Naive B cell (primary cell): Measurements from ENCODE around the gene SLIT1. TPM values are rescaled to one million over a fixed set of nuclear protein-coding genes. Genes with fewer than 3 reads are reported as not detected.
"Not testable (repeated sequence)": the region's sequence is repeated elsewhere in the genome, so short reads cannot be mapped to it uniquely, and the experiment has no call there.

ENCODE experiments used
- ATAC-seq, 2 donors: fragments of 150-1000 bp; cut with Tn5 transposase; 2 replicates each; pipeline ENCODE4 v1.10.0; 2021; ENCODE audit warnings: low read depth in 2 of 2, mild to moderate bottlenecking in 2 of 2, moderate library complexity in 2 of 2
- DNase-seq: peaks from one replicate; pipeline ENCODE4 v3.0.0; 2022
- H3K27ac Mint-ChIP-seq, 6 donors: one replicate each; pipeline ENCODE4 v1.8.0; 2020 to 2022; ENCODE audit warnings: mild to moderate bottlenecking in 6 of 6, mixed read lengths in 6 of 6, moderate library complexity in 5 of 6, inconsistent platforms in 2 of 6
- H3K27me3 Mint-ChIP-seq, 3 donors: one replicate each; pipeline ENCODE4 v1.8.0; 2021 to 2022; ENCODE audit warnings: mixed read lengths in 3 of 3, mild to moderate bottlenecking in 1 of 3
- H3K36me3 Mint-ChIP-seq, 2 donors: one replicate each; pipeline ENCODE4 v1.8.0; 2020 to 2022; ENCODE audit warnings: mixed read lengths in 2 of 2, inconsistent platforms in 1 of 2, mild to moderate bottlenecking in 1 of 2
- H3K4me1 Mint-ChIP-seq, 3 donors: one replicate each; pipeline ENCODE4 v1.8.0; 2020 to 2022; ENCODE audit warnings: mixed read lengths in 3 of 3, inconsistent platforms in 1 of 3, mild to moderate bottlenecking in 1 of 3, moderate library complexity in 1 of 3
- H3K4me3 Mint-ChIP-seq, 8 donors: one replicate each; pipeline ENCODE4 v1.8.0; 2020 to 2022; ENCODE audit warnings: mild to moderate bottlenecking in 8 of 8, mixed read lengths in 8 of 8, moderate library complexity in 8 of 8, inconsistent platforms in 2 of 8
- H3K9me3 Mint-ChIP-seq, 7 donors: one replicate each; pipeline ENCODE4 v1.8.0; 2020 to 2022; ENCODE audit warnings: mixed read lengths in 7 of 7, mild to moderate bottlenecking in 5 of 7, inconsistent platforms in 2 of 7, moderate library complexity in 1 of 7
- polyA plus RNA-seq, 6 donors: library from polyadenylated mRNA; unstranded; fragments of 300-500 nt; fragmentation: Illumina TruSeq; gene quantifications; one replicate each; pipeline ENCODE4 v1.2.3, GENCODE V29; 2021; ENCODE audit warnings: low read depth in 6 of 6

The SLIT1 gene
- polyA plus RNA-seq, 6 donors from 2014 or later, result 0.07 to 0.08 TPM; not detected in 4

DNA sequence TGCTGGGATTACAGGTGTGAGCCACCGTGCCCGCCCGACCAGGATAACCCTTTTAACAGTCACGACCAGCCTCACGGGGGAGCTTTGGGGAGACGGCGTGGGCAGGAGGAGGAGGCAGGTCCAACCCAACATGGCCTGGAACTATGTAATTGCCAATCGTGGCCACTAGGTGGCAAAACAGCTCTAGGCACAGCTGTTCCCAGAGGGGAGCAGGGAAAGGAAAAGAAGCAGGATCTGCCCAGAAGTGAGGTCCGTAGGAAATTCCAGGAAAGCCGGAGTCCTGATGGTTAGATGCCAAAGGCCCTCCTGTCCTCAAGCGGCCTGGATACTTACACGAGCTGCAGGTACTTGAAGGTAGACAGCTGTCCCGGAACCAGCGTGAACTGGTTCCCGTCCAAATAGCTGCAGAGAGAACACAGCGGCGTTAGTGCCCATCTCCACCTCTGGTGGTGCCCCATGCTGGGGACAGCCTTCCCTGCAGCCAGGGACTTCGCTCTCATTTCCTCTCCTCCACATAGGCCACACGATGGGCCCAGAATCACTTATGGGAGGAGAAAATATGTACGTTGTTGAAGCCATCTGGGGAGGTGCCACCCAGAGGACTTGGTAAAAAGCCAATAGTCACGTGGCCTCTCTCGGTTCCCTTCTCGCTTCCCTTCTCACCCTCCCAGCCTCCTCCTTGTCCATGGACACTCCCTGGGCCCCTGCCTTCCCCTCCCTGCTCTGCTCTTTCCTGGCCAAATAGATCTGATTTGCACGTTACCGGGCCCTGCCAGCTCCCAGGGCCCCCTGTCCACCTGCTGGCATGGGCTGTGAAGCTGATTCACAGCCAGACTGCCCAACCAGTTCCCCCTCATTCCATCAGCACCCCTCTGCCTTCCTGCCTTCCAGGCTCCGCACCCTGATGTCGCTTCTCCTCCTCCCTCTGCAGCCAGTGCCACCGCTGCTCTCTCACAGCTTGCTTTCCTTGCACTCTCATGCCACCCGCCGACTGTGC, 148.1 kb downstream of the SLIT1 start:
- Mint-ChIP-seq H3K36me3 (no peaks in the 10 kb centered on the region), H3K9me3 (no peaks in the 10 kb centered on the region), H3K27ac (peak overlapping the region in 5 of 6 donors; percentile 1 to 42 (median 19)), H3K4me3 (peak overlapping the region; percentile 59 to 91 (median 84)), H3K4me1 (peaks cover 16 to 18% (median 17%) of the 10 kb centered on the region in 3 donors), H3K27me3 (peaks cover 5 to 21% (median 18%) of the 10 kb centered on the region in 3 donors)
- peak; percentile 60 for DNase-seq
- ATAC-seq, result peak; percentile 81 to 87

DNA sequence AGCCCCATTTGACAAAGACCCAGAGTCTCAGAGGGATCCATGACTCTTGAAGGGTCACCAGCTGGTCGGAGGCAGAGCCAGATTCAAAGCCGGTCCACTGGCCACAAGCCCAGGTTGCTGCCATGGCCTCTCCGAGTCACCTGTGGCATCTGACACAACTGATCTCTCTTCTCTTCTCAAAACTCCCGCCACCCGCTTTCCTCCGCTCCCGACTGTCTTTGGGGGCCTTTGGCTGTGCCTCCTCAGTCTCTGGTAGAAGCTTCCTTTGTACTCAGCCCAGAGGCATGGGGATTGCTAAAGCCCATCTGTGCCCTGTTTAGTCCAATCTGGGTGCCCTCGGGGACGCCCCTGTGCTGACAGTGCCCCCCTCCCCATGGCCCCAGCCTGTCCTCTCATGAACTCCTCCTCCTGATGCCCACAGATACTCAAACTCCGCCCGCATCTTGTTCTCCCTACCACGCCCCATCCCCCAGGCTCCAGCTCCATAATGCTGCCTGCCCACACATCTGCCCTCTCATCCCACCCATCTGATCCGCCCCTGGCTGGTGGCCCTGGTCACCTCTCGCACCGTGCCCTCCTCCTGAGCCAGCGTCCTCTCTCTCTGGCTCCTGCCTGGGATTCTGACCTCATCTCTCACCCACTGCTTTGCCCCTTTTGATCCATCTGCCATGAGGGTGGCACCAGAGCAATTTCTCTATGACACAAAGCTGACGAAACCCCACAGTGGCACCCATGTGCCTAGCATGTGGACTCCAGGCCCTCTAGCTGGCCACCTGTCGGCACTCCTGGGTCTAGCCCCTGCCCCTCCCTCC, 150.6 kb downstream of the SLIT1 start:
- DNase-seq (no peak), ATAC-seq (no peak)
- Mint-ChIP-seq H3K27me3 (peaks cover 12 to 21% (median 18%) of the 10 kb centered on the region in 3 donors), H3K27ac (peak overlapping the region in 2 of 6 donors; percentile 2 to 26), H3K4me1 (peaks cover 16 to 18% (median 17%) of the 10 kb centered on the region in 3 donors), H3K36me3 (no peaks in the 10 kb centered on the region), H3K9me3 (no peaks in the 10 kb centered on the region), H3K4me3 (peak overlapping the region in 1 of 8 donors; percentile 57)

DNA sequence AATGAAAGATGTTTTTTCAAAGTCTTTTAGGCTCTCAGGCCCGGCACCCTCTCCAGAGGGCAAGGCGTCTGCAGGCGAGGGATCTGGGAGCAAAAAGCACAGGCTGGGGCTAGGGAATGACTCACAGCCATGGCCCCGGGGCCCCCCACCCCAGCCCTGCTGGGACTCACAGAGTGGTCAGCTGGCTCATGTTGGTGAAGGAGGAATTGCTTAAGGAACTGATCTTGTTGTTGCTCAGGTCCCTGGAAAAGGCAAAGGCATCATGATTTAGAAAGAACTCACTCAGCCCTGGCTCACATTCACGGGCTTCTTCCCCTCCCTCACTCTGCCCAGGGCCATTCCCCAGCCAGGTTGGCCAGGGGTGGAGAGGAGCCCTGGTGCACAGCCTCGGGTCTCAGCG, 151.5 kb downstream of the SLIT1 start:
- DNase-seq (no peak), ATAC-seq (no peak)
- H3K27ac Mint-ChIP-seq, result no peak overlapping the region
- no peaks in the 10 kb centered on the region for H3K36me3 Mint-ChIP-seq
- no peaks in the 10 kb centered on the region for H3K9me3 Mint-ChIP-seq
- peaks cover 16 to 18% (median 17%) of the 10 kb centered on the region in 3 donors for H3K4me1 Mint-ChIP-seq
- H3K27me3 Mint-ChIP-seq, result peaks cover 17 to 21% (median 18%) of the 10 kb centered on the region in 3 donors
- H3K4me3 Mint-ChIP-seq, result no peak overlapping the region

DNA sequence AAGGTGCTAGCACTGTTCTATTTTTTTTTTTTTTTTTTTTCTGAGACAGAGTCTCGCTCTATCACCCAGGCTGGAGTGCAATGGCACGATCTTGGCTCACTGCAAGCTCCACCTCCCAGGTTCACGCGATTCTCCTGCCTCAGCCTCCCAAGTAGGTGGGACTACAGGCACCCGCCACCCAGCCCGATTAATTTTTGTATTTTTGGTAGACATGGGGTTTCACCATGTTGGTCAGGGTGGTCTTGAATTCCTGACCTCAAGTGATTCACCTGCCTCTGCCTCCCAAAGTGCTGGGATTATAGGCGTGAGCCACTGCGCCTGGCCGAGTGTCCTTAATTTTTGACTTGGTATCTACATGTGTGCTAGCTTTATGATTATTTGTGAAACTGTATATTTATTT, 151.9 kb downstream of the SLIT1 start:
- Mint-ChIP-seq H3K4me1 (peaks cover 16 to 18% (median 17%) of the 10 kb centered on the region in 3 donors), H3K27me3 (peaks cover 19 to 21% (median 19%) of the 10 kb centered on the region in 3 donors)
- not testable (repeated sequence) for H3K4me3 Mint-ChIP-seq, H3K27ac Mint-ChIP-seq, DNase-seq, H3K9me3 Mint-ChIP-seq, H3K36me3 Mint-ChIP-seq, ATAC-seq

DNA sequence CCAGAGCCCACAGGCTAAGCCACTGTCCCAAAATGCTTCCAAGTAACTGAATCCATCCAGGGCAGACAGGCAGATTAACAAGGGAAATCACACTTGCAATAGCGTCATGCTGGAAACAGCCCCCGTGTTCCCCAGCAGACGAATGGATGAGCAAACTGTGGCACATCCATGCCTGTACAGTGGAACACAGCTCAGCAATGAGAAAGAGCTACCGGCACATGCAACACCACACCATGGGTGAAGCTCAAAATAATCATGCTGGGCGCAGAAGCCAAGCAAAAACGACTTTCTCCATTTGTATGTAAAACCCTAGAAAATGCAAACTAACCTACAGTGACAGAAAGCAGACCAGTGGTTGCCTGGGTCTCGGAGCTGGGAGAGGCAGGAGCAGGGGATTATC, 153.1 kb downstream of the SLIT1 start:
- peaks cover 25 to 29% (median 26%) of the 10 kb centered on the region in 3 donors for H3K27me3 Mint-ChIP-seq
- H3K4me1 Mint-ChIP-seq, result peaks cover 9 to 10% (median 9%) of the 10 kb centered on the region in 3 donors
- no peak overlapping the region for H3K27ac Mint-ChIP-seq
- no peak overlapping the region for H3K4me3 Mint-ChIP-seq
- H3K36me3 Mint-ChIP-seq, result no peaks in the 10 kb centered on the region
- no peaks in the 10 kb centered on the region for H3K9me3 Mint-ChIP-seq
- ATAC-seq (no peak), DNase-seq (no peak)

DNA sequence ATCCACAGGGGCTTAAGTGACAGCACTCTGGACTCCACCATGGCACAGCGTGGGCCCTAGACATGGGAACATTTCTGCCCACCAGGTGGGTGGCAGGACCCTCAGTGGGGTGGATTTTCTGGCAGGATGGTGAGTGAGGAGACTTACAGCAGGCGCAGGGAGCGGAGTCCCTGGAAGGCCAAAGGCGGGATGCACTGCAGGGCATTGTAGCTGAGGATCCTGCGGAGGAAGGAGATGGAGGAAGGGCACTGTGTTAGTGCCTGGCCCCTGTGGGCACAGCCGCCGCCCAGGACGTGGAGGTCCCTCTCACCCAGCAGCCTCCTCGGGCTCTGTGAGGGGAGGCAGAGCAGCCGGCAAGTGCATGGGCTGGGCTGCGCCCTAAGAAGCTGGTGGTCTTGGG, 154.3 kb downstream of the SLIT1 start:
- peaks cover 0 to under 1% (median 0%) of the 10 kb centered on the region in 3 donors for H3K4me1 Mint-ChIP-seq
- ATAC-seq, result no peak
- peaks cover 25 to 29% (median 26%) of the 10 kb centered on the region in 3 donors for H3K27me3 Mint-ChIP-seq
- no peak overlapping the region for H3K27ac Mint-ChIP-seq
- no peak overlapping the region for H3K4me3 Mint-ChIP-seq
- H3K36me3 Mint-ChIP-seq, result no peaks in the 10 kb centered on the region
- no peaks in the 10 kb centered on the region for H3K9me3 Mint-ChIP-seq
- DNase-seq, result no peak

DNA sequence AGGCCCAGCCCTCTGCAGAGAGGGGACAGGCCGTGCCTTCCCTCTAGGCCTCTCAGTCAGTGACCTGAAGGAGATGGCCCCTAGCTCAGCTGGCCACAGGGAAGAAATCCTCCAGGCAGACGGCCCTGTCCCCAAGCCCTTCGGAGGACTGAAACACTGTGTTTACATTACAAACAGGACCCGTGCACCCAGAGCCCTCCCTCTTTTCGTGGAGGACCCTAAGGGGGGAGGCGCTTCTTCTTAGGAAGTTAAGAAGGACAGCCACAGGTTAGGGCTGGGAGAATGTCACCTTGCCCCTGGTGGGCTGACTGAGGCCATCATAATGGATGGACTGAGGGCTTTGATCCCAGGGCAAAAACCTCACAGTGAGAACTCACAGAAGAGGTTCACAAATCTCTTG, 154.9 kb downstream of the SLIT1 start:
- peaks cover 22 to 25% (median 24%) of the 10 kb centered on the region in 3 donors for H3K27me3 Mint-ChIP-seq
- no peak overlapping the region for H3K27ac Mint-ChIP-seq
- DNase-seq, result no peak
- H3K4me3 Mint-ChIP-seq, result no peak overlapping the region
- no peak for ATAC-seq
- no peaks in the 10 kb centered on the region for H3K4me1 Mint-ChIP-seq
- H3K9me3 Mint-ChIP-seq, result no peaks in the 10 kb centered on the region
- no peaks in the 10 kb centered on the region for H3K36me3 Mint-ChIP-seq

DNA sequence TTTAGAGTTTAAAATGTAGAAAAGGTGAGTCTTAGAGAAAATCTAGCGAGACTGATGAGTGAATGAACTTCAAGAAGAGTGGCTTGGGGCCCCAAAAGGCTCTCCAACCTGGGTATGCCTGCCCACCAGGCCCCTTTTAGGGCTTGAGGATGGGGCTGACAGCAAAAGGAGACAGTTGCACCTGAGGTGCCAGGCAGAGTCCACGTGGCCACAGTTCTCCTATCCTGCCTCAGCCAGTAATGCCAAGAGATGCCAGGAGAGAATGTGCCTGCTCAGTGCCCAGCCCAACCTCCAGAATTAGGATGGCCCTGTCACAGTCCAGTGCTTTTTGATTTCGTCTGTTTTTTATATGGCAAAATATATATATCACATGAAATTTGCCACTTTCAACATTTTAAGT, 156.5 kb downstream of the SLIT1 start:
- H3K27ac Mint-ChIP-seq, result peak overlapping the region in 1 of 6 donors; percentile 38
- H3K4me3 Mint-ChIP-seq, result no peak overlapping the region
- no peaks in the 10 kb centered on the region for H3K4me1 Mint-ChIP-seq
- no peak for DNase-seq
- H3K36me3 Mint-ChIP-seq, result no peaks in the 10 kb centered on the region
- ATAC-seq, result no peak
- no peaks in the 10 kb centered on the region for H3K9me3 Mint-ChIP-seq
- H3K27me3 Mint-ChIP-seq, result peaks cover 8 to 25% (median 8%) of the 10 kb centered on the region in 3 donors

DNA sequence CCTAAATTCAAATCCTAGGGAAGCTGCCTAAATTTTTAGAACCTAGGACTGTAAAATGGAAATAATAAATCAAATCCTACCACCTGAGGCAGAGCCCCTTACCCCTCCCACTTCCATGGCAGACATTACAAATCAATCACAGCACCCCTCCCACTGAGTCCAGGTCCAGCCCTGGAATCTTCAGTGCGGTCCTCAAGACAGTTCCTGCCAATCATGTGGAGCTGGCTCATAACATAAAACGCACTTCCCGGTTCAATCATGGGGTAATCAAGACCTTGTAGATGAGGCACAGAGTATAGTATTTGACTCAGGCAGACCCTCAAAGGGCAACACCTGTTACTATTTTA, 157.0 kb downstream of the SLIT1 start:
- no peak for ATAC-seq
- Mint-ChIP-seq H3K36me3 (no peaks in the 10 kb centered on the region), H3K4me1 (peaks cover 0 to 3% (median 0%) of the 10 kb centered on the region in 3 donors), H3K4me3 (no peak overlapping the region), H3K9me3 (no peaks in the 10 kb centered on the region), H3K27ac (no peak overlapping the region), H3K27me3 (peaks cover 8 to 25% (median 8%) of the 10 kb centered on the region in 3 donors)
- DNase-seq, result no peak

DNA sequence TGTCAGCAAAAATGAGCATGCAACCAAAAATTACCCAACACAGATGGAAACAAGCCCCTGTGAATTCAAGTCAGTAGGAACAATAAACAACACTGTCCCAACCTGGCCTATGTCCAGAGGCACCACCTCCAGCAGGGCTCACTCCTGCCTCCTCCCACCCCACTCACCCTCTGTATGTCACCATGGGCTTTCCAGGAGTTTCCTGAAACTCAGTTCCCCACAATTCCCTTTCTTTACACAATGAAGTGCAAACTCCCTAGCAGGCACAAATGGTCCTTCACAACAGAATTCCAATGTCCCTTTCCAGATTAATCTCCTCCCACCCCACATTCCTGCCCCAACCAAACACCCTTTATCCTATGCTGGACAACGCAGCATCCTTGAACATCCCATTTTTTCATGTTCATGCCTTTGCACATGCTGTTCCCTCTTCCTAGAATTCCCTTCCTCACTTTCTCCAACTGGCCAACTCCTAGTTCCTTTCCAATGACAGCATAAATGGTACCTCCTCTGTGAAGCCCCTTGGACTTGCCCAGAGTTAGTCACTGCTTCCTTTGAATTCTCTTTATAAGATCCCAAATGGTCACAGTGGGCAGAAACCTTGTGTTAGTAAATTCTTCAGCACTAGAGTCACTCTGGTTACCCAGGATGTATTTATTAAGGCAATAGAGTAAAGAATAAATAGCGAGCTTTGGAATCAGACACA, 157.5 kb downstream of the SLIT1 start:
- Mint-ChIP-seq H3K27me3 (peaks cover 8 to 20% (median 8%) of the 10 kb centered on the region in 3 donors), H3K4me3 (no peak overlapping the region), H3K36me3 (no peaks in the 10 kb centered on the region), H3K4me1 (peaks cover 0 to 3% (median 0%) of the 10 kb centered on the region in 3 donors), H3K27ac (no peak overlapping the region), H3K9me3 (no peaks in the 10 kb centered on the region)
- DNase-seq (no peak), ATAC-seq (no peak)

DNA sequence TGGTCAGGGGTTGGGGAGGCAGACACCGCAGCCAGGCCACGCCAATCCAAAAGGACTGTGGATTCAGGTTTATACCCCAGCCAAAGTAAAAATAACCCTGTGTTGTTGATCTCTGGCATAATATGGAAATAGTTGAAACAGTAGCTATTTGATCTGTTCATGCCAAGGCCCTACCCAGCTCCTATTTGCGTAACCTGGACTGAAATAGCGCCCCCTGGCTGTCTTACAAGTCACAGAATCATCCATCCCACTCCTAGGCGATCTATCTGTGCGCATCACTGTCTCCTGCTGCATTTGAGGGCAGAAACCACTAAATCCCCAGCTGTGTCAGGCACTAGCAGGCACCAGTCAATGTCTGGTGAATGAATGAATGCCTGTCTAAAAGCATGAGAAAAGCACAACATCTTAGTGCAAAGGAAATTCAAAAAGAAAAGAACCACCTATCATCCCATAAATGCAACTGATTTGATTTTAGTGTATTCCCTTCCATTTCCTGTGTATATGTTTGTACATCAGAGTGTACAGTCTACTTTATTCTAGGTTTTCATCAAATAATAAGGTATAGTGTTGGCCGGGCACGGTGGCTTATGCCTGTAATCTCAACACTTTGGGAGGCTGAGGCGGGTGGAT, 160.0 kb downstream of the SLIT1 start:
- H3K4me1 Mint-ChIP-seq, result peaks cover 0 to 5% (median 3%) of the 10 kb centered on the region in 3 donors
- H3K36me3 Mint-ChIP-seq, result no peaks in the 10 kb centered on the region
- no peak overlapping the region for H3K27ac Mint-ChIP-seq
- H3K27me3 Mint-ChIP-seq, result peaks cover 8 to 13% (median 8%) of the 10 kb centered on the region in 3 donors
- ATAC-seq, result peak; percentile 65 to 75
- no peak overlapping the region for H3K4me3 Mint-ChIP-seq
- peak; percentile 41 for DNase-seq
- H3K9me3 Mint-ChIP-seq, result no peaks in the 10 kb centered on the region

DNA sequence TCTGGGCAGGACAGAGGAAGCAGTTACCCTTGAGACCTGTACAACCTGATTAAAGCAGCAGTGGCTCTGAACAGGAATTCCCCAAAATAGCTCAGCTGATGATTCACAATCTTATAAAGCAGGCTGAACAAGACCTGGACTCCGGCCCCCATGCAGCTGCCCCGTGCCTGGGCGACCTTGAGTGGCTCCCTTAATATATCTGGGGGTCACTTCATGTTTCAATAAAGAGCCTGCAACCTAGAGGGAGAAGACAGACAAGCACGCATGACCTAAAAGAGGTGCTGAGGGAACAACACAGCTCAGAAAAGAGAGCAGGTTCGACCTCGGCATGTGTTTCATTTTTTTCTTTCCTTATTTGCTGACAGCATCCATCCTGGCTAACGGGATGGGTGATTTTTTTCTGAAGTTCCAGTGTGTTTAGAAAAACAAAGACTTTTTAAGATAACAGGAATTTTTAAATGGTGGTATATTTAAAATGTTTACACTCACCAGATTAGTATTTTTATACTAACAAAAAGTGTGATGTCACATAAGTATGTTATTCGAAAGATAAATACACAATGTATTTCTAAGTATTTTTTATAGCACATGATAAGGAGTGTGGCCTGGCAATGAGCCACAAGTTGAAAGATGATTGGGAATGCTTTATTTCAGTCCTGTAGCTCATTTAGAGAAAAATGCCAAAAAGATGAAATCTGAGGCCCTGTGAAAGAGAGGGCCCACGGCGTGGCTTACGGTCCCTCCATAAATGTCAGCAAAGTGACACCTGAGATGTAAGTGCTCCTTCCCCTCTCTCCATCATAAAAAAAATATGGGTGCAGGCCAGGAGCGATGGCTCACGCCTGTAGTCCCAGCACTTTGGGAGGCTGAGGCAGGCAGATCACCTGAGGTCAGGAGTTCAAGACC, 161.3 kb downstream of the SLIT1 start:
- Mint-ChIP-seq H3K27ac (peak overlapping the region in 1 of 6 donors; percentile 37), H3K36me3 (no peaks in the 10 kb centered on the region), H3K4me1 (peaks cover 0 to 5% (median 3%) of the 10 kb centered on the region in 3 donors), H3K4me3 (peak overlapping the region in 1 of 8 donors; percentile 9), H3K27me3 (peaks cover 8% of the 10 kb centered on the region in 3 donors), H3K9me3 (no peaks in the 10 kb centered on the region)
- ATAC-seq (peak in 1 of 2 donors; percentile 36), DNase-seq (no peak)
